Nephron progenitor cell (in vitro differentiated cells): ENCODE results near the gene USP6NL.

Experiments used
- DNase-seq: peaks from one replicate; pipeline ENCODE4 v3.0.0; 2021
- H3K27ac Mint-ChIP-seq: 2 replicates; pipeline ENCODE4 v1.8.0; 2021; ENCODE audit warnings: mild to moderate bottlenecking, moderate library complexity, mixed read lengths
- H3K27me3 Mint-ChIP-seq: 2 replicates; pipeline ENCODE4 v1.8.0; 2021; ENCODE audit warnings: mild to moderate bottlenecking, low read depth, mixed read lengths; ENCODE audit not compliant: poor library complexity
- H3K36me3 Mint-ChIP-seq: 2 replicates; pipeline ENCODE4 v1.8.0; 2021; ENCODE audit warnings: low read depth, mixed read lengths
- H3K4me1 Mint-ChIP-seq: 2 replicates; pipeline ENCODE4 v1.8.0; 2021; ENCODE audit warnings: mixed read lengths
- H3K4me3 Mint-ChIP-seq: 2 replicates; pipeline ENCODE4 v1.8.0; 2021; ENCODE audit warnings: mild to moderate bottlenecking, moderate library complexity, mixed read lengths
- H3K9me3 Mint-ChIP-seq: 2 replicates; pipeline ENCODE4 v1.8.0; 2021; ENCODE audit warnings: mild to moderate bottlenecking, moderate library complexity, mixed read lengths
- TF ChIP-seq, protein P1 (sequence below): fragments of 200-600 bp; sonication (generic); IDR thresholded peaks from 2 replicates; pipeline ENCODE4 v1.5.0; 2021; ENCODE audit warnings: antibody characterized with exemption

USP6NL gene

DNA sequence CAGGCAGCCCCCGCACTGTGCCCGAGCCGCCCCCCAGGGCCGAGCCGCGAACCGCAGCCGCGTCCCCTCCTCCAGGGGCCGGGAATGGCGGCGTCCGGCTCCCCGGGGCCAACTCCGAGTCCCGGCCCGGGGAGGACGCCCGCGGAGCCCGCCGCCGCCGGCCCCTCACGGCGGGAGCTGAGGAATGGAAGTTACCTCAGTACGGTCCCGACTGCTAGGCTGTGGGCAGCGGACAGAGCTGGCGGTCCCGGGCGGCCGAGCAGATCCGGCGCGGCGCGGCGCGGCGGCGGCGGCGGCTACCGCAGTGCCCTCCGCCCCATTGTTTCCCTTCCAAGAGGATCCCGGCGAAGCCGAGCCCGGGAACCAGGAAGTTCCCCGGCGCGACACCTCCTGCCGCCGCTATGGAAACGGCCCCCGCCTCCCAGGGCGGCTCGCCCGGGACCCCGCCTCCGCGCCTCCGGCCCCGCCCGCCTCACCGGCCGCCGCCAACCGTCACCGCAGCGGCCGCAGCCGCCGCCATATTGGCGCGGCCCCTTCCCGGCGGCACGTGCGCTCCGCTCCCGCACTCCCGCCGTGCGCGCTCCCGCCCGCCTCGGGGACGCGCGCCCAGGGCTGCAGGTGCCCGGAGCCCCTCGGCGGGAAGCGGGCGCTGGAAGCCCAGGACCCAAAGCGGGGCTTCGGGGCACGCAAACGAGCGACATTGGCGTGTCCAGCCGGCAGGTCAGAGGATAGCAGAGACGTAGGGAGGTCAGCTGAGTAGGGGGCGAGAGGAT, at the start of gene USP6NL:
Gene USP6NL, minus strand, starts transcription at position 403 of the 773 bp plus-strand sequence. CDS start 14,016 bp downstream, outside the sequence.
- H3K4me3 Mint-ChIP-seq, result peak within 1 kb of the TSS; percentile 95
- peak; percentile 92 for DNase-seq
- TF ChIP-seq, protein P1, sequence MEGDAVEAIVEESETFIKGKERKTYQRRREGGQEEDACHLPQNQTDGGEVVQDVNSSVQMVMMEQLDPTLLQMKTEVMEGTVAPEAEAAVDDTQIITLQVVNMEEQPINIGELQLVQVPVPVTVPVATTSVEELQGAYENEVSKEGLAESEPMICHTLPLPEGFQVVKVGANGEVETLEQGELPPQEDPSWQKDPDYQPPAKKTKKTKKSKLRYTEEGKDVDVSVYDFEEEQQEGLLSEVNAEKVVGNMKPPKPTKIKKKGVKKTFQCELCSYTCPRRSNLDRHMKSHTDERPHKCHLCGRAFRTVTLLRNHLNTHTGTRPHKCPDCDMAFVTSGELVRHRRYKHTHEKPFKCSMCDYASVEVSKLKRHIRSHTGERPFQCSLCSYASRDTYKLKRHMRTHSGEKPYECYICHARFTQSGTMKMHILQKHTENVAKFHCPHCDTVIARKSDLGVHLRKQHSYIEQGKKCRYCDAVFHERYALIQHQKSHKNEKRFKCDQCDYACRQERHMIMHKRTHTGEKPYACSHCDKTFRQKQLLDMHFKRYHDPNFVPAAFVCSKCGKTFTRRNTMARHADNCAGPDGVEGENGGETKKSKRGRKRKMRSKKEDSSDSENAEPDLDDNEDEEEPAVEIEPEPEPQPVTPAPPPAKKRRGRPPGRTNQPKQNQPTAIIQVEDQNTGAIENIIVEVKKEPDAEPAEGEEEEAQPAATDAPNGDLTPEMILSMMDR, result no peak
- peak within 1 kb of the TSS; percentile 95 for H3K27ac Mint-ChIP-seq
- peaks cover 3% of the 10 kb centered on the region for H3K9me3 Mint-ChIP-seq
- H3K4me1 Mint-ChIP-seq, result peaks cover 40% of the 10 kb centered on the region
- no peaks in the 10 kb centered on the region for H3K27me3 Mint-ChIP-seq
- peaks cover 20% of the 10 kb centered on the region for H3K36me3 Mint-ChIP-seq

DNA sequence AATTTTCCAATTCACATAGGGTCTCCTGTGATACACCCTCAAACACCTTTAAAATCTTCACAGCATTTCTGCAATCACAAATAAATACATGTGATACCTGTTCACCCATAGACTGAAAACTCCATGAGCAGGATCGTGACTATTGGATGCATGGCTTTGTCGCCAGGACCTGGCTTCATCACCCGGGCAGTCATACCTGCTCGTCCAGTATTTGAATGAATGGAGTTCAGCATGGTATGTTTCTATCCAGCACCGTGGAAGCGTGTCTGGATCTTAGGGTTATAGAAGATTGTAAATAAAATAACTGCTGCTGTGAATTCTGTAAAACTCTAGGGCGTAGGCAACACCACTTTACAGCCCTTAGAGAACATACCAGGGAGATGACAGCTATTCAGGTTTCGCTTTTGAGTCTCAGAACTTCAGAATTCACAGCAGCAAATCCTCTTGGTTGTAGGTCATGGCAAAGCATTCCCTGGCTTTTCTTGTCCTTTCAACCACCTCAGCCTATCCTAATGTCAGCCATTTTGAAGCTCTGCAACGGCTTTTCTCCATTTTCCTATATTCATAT, 47.4 kb upstream of the USP6NL start:
- no peak for DNase-seq
- H3K36me3 Mint-ChIP-seq, result no peaks in the 10 kb centered on the region
- TF ChIP-seq, protein P1, result no peak
- no peak overlapping the region for H3K27ac Mint-ChIP-seq
- H3K4me1 Mint-ChIP-seq, result peaks cover 30% of the 10 kb centered on the region
- H3K4me3 Mint-ChIP-seq, result no peak overlapping the region
- peaks cover 3% of the 10 kb centered on the region for H3K27me3 Mint-ChIP-seq
- no peaks in the 10 kb centered on the region for H3K9me3 Mint-ChIP-seq

DNA sequence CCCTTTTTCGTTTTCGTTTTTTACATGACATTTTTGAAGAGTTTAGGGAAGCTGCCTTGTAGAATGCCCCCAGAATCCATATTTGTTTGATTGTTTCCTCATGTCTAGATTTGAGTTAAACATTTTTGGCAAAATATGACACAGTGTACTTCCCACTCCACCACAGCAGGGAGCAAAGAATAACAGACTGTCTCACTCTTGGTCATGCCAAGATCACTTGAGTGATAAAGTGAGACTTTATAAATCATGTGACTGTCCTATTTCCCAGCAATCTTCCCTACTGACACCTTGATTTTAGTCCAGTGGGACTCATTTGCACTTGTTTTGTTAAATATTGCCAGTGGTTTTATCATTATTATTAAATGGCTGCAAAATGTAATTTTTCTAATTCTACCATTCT, 44.4 kb upstream of the USP6NL start:
- no peaks in the 10 kb centered on the region for H3K27me3 Mint-ChIP-seq
- TF ChIP-seq, protein P1, result no peak
- no peaks in the 10 kb centered on the region for H3K9me3 Mint-ChIP-seq
- no peak overlapping the region for H3K4me3 Mint-ChIP-seq
- H3K27ac Mint-ChIP-seq, result peak overlapping the region; percentile 36
- no peaks in the 10 kb centered on the region for H3K36me3 Mint-ChIP-seq
- peaks cover 9% of the 10 kb centered on the region for H3K4me1 Mint-ChIP-seq
- no peak for DNase-seq

DNA sequence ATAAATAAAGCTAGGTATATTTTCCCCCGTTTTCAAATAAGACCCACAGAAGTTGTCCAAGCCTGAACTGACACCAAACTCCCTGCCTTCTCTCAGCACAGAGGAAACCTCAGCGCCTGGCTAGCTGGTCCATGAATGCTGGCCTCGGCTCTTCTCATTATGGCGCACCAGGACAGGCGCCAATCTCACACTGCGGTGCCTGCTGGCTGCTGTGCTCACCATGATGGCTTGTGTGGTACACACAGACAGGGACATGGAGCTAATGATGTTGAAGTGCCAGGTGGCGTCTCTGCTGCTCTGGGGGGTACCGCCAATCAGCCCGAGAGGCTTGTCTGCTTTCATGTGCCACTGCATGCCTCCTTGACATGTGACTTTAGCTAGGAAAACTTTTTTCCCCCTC, 43.2 kb upstream of the USP6NL start:
- Mint-ChIP-seq H3K27ac (no peak overlapping the region), H3K4me1 (peaks cover 7% of the 10 kb centered on the region), H3K4me3 (no peak overlapping the region), H3K9me3 (no peaks in the 10 kb centered on the region), H3K36me3 (no peaks in the 10 kb centered on the region), H3K27me3 (no peaks in the 10 kb centered on the region)
- TF ChIP-seq, protein P1, result no peak
- DNase-seq, result no peak

DNA sequence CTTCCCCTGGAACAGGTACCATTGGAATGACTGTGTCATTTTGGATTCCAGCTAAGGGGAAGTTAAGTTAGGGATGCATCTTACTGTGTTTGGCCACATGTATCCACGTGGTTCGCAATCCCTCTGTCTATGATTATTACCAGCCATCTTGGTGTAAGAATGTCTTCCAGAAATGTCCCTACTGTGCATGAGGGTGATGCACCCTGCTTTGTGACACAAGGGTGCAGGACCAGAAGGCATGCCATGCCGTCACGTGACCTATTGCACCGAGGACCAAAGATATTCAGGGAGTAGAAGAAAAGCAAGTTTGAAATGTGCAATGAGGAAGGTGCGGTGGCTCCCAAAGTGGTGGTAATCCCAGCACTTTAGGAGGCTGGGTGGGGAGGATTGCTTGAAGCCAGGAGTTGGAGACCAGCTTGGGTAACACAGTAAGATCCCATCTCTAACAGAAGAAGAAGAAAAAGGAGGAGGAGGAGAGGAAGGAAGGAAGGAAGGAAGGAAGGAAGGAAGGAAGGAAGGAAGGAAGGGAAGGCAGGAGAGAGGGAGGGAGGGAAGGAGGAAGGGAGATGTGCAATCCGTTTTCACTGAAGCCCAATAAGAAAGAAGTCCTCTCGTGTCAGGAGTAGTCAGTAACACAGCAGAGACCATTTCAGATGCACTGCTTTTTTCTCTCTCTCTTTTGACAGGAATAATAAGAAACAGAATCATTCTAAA, 42.5 kb upstream of the USP6NL start:
- peaks cover 7% of the 10 kb centered on the region for H3K4me1 Mint-ChIP-seq
- DNase-seq, result no peak
- no peak overlapping the region for H3K4me3 Mint-ChIP-seq
- TF ChIP-seq, protein P1, result no peak
- no peaks in the 10 kb centered on the region for H3K27me3 Mint-ChIP-seq
- H3K27ac Mint-ChIP-seq, result no peak overlapping the region
- no peaks in the 10 kb centered on the region for H3K9me3 Mint-ChIP-seq
- H3K36me3 Mint-ChIP-seq, result no peaks in the 10 kb centered on the region
